HEK293T (cell line): ENCODE measurements around the gene MUC20.
"Not testable (repeated sequence)": the region's sequence is repeated elsewhere in the genome, so short reads cannot be mapped to it uniquely, and the experiment has no call there.

Source experiments
- CTCF ChIA-PET: fragments of 350-600 bp; formaldehyde crosslinking; extraction: SDS; loops from one replicate; lab custom pipeline; 2021; ENCODE audit warnings: antibody characterized with exemption, inconsistent platforms; lab: Yijun Ruan, JAX
- POLR2A ChIA-PET: fragments of 350-600 bp; formaldehyde crosslinking; extraction: SDS; loops from one replicate; lab custom pipeline; 2020; ENCODE audit warnings: antibody characterized with exemption, inconsistent platforms; lab: Yijun Ruan, JAX
- DNase-seq: peaks from one replicate; pipeline ENCODE4 v3.0.0; 2012; ENCODE audit warnings: mixed read lengths; ENCODE audit errors: extremely low spot score
- ARNT ChIP-seq: fragments of 450-650 bp; IDR thresholded peaks from 2 replicates; pipeline ENCODE4 v1.6.1; 2017; ENCODE audit warnings: mild to moderate bottlenecking
- BHLHE40 ChIP-seq: fragments of 450-650 bp; IDR thresholded peaks from 2 replicates; pipeline ENCODE4 v1.6.1; 2016; ENCODE audit warnings: mild to moderate bottlenecking, moderate library complexity, borderline replicate concordance
- CTBP1 ChIP-seq: fragments of 450-650 bp; IDR thresholded peaks from 2 replicates; pipeline ENCODE4 v1.6.1; 2016; ENCODE audit warnings: borderline replicate concordance
- ELF4 ChIP-seq: fragments of 450-650 bp; IDR thresholded peaks from 2 replicates; pipeline ENCODE4 v1.6.1; 2017; ENCODE audit warnings: antibody characterized with exemption
- FOXA1 ChIP-seq: fragments of 450-650 bp; IDR thresholded peaks from 2 replicates; pipeline ENCODE4 v1.6.1; 2016; ENCODE audit warnings: mild to moderate bottlenecking
- FOXK2 ChIP-seq: fragments of 450-650 bp; IDR thresholded peaks from 2 replicates; pipeline ENCODE4 v1.6.1; 2016; ENCODE audit warnings: mild to moderate bottlenecking
- FOXM1 ChIP-seq: fragments of 450-650 bp; IDR thresholded peaks from 2 replicates; pipeline ENCODE4 v1.6.1; 2017; ENCODE audit warnings: mild to moderate bottlenecking, borderline replicate concordance
- HDGF ChIP-seq: fragments of 450-650 bp; IDR thresholded peaks from 2 replicates; pipeline ENCODE4 v1.6.1; 2017; ENCODE audit warnings: antibody characterized with exemption, borderline replicate concordance
- L3MBTL2 ChIP-seq: fragments of 450-650 bp; conservative IDR thresholded peaks from 2 replicates; pipeline ENCODE4 v1.6.1; 2016; ENCODE audit warnings: mild to moderate bottlenecking
- LEF1 ChIP-seq: fragments of 450-650 bp; IDR thresholded peaks from 2 replicates; pipeline ENCODE4 v1.6.1; 2017; ENCODE audit warnings: mild to moderate bottlenecking, borderline replicate concordance
- NFRKB ChIP-seq: fragments of 450-650 bp; IDR thresholded peaks from 2 replicates; pipeline ENCODE4 v1.6.1; 2016; ENCODE audit warnings: mild to moderate bottlenecking, moderate library complexity
- PKNOX1 ChIP-seq: fragments of 450-650 bp; IDR thresholded peaks from 2 replicates; pipeline ENCODE4 v1.6.1; 2016
- SP1 ChIP-seq: fragments of 450-650 bp; IDR thresholded peaks from 2 replicates; pipeline ENCODE4 v1.6.1; 2017
- SUZ12 ChIP-seq: fragments of 450-650 bp; IDR thresholded peaks from 2 replicates; pipeline ENCODE4 v1.6.1; 2016; ENCODE audit warnings: mild to moderate bottlenecking
- TARDBP ChIP-seq: fragments of 450-650 bp; IDR thresholded peaks from 2 replicates; pipeline ENCODE4 v1.6.1; 2016
- ZNF384 ChIP-seq: fragments of 450-650 bp; IDR thresholded peaks from 2 replicates; pipeline ENCODE4 v1.6.1; 2016

MUC20 gene

GRCh38 chr3:195724363-195724762 lies 3.6 kb downstream of the MUC20 start:
- DNase-seq, CTCF ChIA-PET, POLR2A ChIA-PET: not testable (repeated sequence)

DNA sequence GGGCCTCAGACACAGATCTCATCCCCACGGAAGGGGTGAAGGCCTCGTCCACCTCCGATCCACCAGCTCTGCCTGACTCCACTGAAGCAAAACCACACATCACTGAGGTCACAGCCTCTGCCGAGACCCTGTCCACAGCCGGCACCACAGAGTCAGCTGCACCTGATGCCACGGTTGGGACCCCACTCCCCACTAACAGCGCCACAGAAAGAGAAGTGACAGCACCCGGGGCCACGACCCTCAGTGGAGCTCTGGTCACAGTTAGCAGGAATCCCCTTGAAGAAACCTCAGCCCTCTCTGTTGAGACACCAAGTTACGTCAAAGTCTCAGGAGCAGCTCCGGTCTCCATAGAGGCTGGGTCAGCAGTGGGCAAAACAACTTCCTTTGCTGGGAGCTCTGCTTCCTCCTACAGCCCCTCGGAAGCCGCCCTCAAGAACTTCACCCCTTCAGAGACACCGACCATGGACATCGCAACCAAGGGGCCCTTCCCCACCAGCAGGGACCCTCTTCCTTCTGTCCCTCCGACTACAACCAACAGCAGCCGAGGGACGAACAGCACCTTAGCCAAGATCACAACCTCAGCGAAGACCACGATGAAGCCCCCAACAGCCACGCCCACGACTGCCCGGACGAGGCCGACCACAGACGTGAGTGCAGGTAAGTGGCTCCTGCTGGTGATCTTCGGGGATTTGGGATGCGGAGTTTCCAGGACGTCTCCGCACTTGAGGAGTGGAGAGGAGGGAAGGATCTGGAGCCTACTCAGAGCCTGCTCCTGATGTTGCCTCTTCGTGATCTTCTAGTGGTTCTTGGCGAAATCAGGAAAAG lies 5.3 kb downstream of the MUC20 start:
- CTCF ChIA-PET, DNase-seq, POLR2A ChIA-PET: not testable (repeated sequence)

DNA sequence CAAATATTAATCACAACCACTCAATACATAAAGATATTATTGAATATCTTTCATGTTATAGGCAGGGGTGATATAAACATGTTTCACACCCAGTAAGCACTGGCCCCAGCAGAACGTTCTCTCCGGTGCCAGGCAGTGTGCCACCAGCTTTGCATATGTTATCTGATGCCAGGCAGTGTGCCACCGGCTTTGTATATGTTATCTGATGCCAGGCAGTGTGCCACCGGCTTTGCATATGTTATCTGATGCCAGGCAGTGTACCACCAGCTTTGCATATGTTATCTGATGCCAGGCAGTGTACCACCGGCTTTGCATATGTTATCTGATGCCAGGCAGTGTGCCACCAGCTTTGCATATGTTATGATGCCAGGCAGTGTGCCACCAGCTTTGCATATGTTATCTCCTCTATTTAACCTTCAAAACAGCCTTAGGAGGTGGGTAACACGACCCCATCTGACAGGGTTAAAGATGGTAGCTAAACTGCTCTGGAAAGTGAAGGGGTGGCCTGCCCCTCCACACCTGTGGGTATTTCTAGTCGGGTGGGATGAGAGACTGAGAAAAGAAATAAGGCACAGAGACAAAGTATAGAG lies 6.9 kb downstream of the MUC20 start:
- POLR2A ChIA-PET = no interaction called here

GRCh38 chr3:195728789-195729188 lies 8.0 kb downstream of the MUC20 start:
- POLR2A ChIA-PET, CTCF ChIA-PET, DNase-seq: not testable (repeated sequence)

More for the DNA sequence above, 6.9 kb downstream of the MUC20 start:
- CTCF ChIA-PET = no interaction called here
- DNase-seq = no peak
- no peak for TF ChIP-seq ELF4

- CTCF ChIA-PET = no interaction called here
- no peak for TF ChIP-seq FOXA1
- TF ChIP-seq BHLHE40 = no peak
- no peak for TF ChIP-seq ZNF384
- no peak for TF ChIP-seq ARNT
- no peak for TF ChIP-seq LEF1
- TF ChIP-seq SUZ12 = no peak
- no peak for TF ChIP-seq FOXK2
- no peak for TF ChIP-seq HDGF
- no peak for TF ChIP-seq FOXM1
- no peak for TF ChIP-seq NFRKB
- no peak for TF ChIP-seq PKNOX1
- no peak for TF ChIP-seq CTBP1
- TF ChIP-seq TARDBP = no peak
Observed at GRCh38 chr3:195729476-195730251, 8.9 kb downstream of the MUC20 start.

DNA sequence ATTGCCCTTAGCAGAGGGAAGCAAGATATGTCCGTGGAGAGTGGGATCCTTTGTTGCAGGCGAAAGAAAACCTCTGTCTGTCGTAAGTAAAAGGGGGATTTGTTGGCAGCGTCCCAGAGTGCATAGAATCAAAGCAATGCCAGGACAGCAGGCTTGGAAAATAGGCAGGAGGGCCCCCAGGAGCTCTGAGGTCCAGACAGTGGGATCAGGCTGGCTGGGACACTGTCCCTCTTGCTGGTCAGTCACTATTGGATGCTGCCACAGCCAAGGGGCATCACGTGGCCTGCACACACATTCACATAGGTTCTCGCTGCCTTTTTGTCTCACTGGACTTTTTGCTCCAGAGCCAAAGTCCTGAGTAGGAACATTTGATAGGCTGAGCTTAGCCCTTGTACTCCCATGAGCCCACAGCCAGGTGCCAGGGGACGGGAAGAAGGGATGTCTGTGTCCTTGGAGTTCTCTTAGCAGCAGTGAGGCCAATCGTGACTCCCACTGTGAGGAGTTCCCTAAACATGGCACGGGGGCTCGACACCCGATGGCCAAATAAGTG lies 10.7 kb downstream of the MUC20 start:
- no peak for TF ChIP-seq LEF1
- no peak for TF ChIP-seq SP1
- no peak for TF ChIP-seq NFRKB
- POLR2A ChIA-PET = no interaction called here
- DNase-seq = no peak
- CTCF ChIA-PET = no interaction called here

More at GRCh38 chr3:195729476-195730251, 8.9 kb downstream of the MUC20 start:
- DNase-seq = no peak
- POLR2A ChIA-PET = no interaction called here

DNA sequence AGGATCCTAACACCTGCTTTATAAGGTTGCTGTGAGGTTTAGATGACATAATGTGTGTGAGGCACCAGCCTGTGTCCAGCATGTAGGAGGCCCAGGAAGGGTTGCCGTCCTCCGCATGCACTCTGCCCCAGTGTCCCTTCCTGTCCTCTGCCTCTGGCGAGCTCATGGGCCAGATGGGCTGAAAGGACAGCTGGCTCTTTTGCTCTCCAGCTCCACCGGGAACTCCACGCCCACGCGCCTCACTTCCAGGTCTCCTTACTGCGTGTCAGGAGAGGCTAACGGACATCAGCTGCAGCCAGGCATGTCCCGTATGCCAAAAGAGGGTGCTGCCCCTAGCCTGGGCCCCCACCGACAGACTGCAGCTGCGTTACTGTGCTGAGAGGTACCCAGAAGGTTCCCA lies 12.2 kb downstream of the MUC20 start:
- CTCF ChIA-PET = no interaction called here
- DNase-seq = no peak
- TF ChIP-seq TARDBP (no peak), ZNF384 (no peak), L3MBTL2 (no peak), FOXM1 (no peak), NFRKB (no peak), FOXA1 (no peak), ELF4 (no peak), ARNT (no peak), LEF1 (no peak), FOXK2 (no peak), BHLHE40 (no peak), PKNOX1 (no peak), HDGF (no peak), SP1 (no peak), CTBP1 (no peak), SUZ12 (no peak)
- POLR2A ChIA-PET = no interaction called here
